GM12878 (cell line): ENCODE results near the gene AHNAK. TPM values are rescaled to one million over a fixed set of nuclear protein-coding genes. Genes with fewer than 3 reads are reported as not detected.

ENCODE experiments used
- ATAC-seq: fragments of 200-7000 bp; cut with Tn5 transposase; 3 replicates; pipeline ENCODE4 v1.9.1; 2020; ENCODE audit warnings: mild to moderate bottlenecking, moderate library complexity
- BruUV-seq: library from RNA; stranded (reverse); fragments of 400-500 nt; replicated peaks from 2 replicates; lab custom pipeline; 2021; lab: Mats Ljungman, UMichigan
- CTCF ChIA-PET: fragments of 300-600 bp; sonication (Branson Sonifier 250); formaldehyde crosslinking; extraction: SDS; loops from one replicate; lab custom pipeline; 2021; ENCODE audit warnings: inconsistent platforms; lab: Yijun Ruan, JAX
- POLR2A ChIA-PET: fragments of 350-600 bp; formaldehyde crosslinking; extraction: SDS; loops from one replicate; lab custom pipeline; 2021; ENCODE audit warnings: inconsistent platforms; lab: Charles Lee
- RAD21 ChIA-PET: fragments of 300-600 bp; sonication (Branson Sonifier 250); formaldehyde crosslinking; loops from one replicate; lab custom pipeline; 2023; ENCODE audit warnings: antibody characterized with exemption; ENCODE audit not compliant: unreplicated experiment; lab: Charles Lee
- SMC1A ChIA-PET: fragments of 300-600 bp; sonication (Branson Sonifier 250); formaldehyde crosslinking; loops from one replicate; lab custom pipeline; 2023; ENCODE audit not compliant: unreplicated experiment, uncharacterized antibody; lab: Charles Lee
- DNase-seq: peaks from one replicate; pipeline ENCODE4 v3.0.0-alpha.2; 2011; ENCODE audit warnings: low read depth, low spot score
- FAIRE-seq: peaks from 3 replicates; lab custom pipeline; 2011; peaks lifted over from hg19 to GRCh38; lab: Jason Lieb, UNC
- H2AFZ ChIP-seq: 2 replicates; pipeline ENCODE4 v1.6.0; 2011; ENCODE audit warnings: low read depth, low read length, control low read depth; ENCODE audit not compliant: control insufficient read depth
- H3K27ac ChIP-seq: 2 replicates; pipeline ENCODE4 v1.5.1; 2011; ENCODE audit warnings: control low read depth; ENCODE audit not compliant: control insufficient read depth, insufficient read depth
- H3K27me3 ChIP-seq, 2 experiments: replicated peaks in 1 of 2; 2 replicates each; pipeline versions ENCODE4 v1.6.0 to v1.6.1; 2011; ENCODE audit warnings: low read length in 1 of 2; ENCODE audit not compliant: control insufficient read depth in 2 of 2, insufficient read depth in 2 of 2
- H3K36me3 ChIP-seq, 2 experiments: 2 replicates each; pipeline ENCODE4 v1.5.1; 2011; ENCODE audit warnings: low read length in 1 of 2; ENCODE audit not compliant: control insufficient read depth in 2 of 2, insufficient read depth in 2 of 2
- H3K4me1 ChIP-seq: 2 replicates; pipeline ENCODE4 v1.6.1; 2011; ENCODE audit warnings: mild to moderate bottlenecking, low read length, moderate library complexity, mixed read lengths; ENCODE audit not compliant: control insufficient read depth, insufficient read depth
- H3K4me2 ChIP-seq: 2 replicates; pipeline ENCODE4 v1.6.0; 2011; ENCODE audit warnings: control low read depth; ENCODE audit not compliant: control insufficient read depth, insufficient read depth
- H3K4me3 ChIP-seq: fragments of 200-600 bp; sonication (generic); 2 replicates; pipeline ENCODE4 v1.5.1; 2016
- H3K79me2 ChIP-seq: 2 replicates; pipeline ENCODE4 v1.6.0; 2011; ENCODE audit warnings: low read length; ENCODE audit not compliant: control insufficient read depth, insufficient read depth
- H3K9ac ChIP-seq: 2 replicates; pipeline ENCODE4 v1.8.0; 2011; ENCODE audit warnings: low read length, control low read depth, mixed read lengths; ENCODE audit not compliant: control insufficient read depth, insufficient read depth
- H3K9me3 ChIP-seq: replicated peaks from 3 replicates; pipeline ENCODE4 v1.5.1; 2011; ENCODE audit warnings: mild to moderate bottlenecking, low read length; ENCODE audit not compliant: control insufficient read depth, insufficient read depth
- H4K20me1 ChIP-seq: 2 replicates; pipeline ENCODE4 v1.6.0; 2011; ENCODE audit not compliant: control insufficient read depth, insufficient read depth
- FOXK2 ChIP-seq: fragments of 450-650 bp; IDR thresholded peaks from 2 replicates; pipeline ENCODE4 v1.6.1; 2017; ENCODE audit warnings: mild to moderate bottlenecking, moderate library complexity
- STAT3 ChIP-seq: IDR thresholded peaks from 2 replicates; pipeline ENCODE4 v1.6.1; 2011; ENCODE audit warnings: low read depth, low read length, improper control_type of control experiment
- WGBS: methylation state at CpG from one replicate; pipeline ENCODE4 v1.1.6; 2016; ENCODE audit warnings: low lambda C conversion rate; ENCODE audit not compliant: insufficient replicate concordance, insufficient coverage; ENCODE audit errors: missing lambda C conversion rate; 5-methylcytosine and 5-hydroxymethylcytosine counted together
- in situ Hi-C: fragments of 300-500 bp; cut with MboI; formaldehyde crosslinking; loops from 9 replicates; pipeline ENCODE4 v1.14.3; 2018; ENCODE audit warnings: mixed read lengths
- intact Hi-C: fragments of 100-400 bp; cut with micrococcal nuclease; formaldehyde crosslinking; loops from one replicate; pipeline ENCODE4 v1.14.2; 2022; ENCODE audit not compliant: unreplicated experiment
- polyA plus RNA-seq, 11 experiments: library from polyadenylated mRNA; depleted of rRNA in 4 of 11; unstranded in 6 of 11; stranded (reverse) in 5 of 11; fragments of >200 nt; fragmentation: Nextera tagmentation in 4 of 11; fragmentation: Illumina TruSeq in 1 of 11; extraction: Ambion mirVana in 4 of 11; extraction: Trizol in 1 of 11; gene quantifications; 1 replicate in 1 of 11; 2 replicates in 10 of 11; pipeline versions ENCODE4 v1.2.1 to v1.2.3, GENCODE V29; 2011 to 2016; ENCODE audit warnings: inconsistent platforms in 2 of 11, missing spikeins in 2 of 11, low read depth in 1 of 11
- total RNA-seq, 4 experiments: library from RNA; depleted of rRNA in 3 of 4; stranded (reverse); fragments of >200 nt in 3 of 4; fragmentation: Illumina TruSeq in 1 of 4; extraction: Trizol in 1 of 4; gene quantifications; 2 replicates each; pipeline versions ENCODE4 v1.2.1 to v1.2.3, GENCODE V29; 2013 to 2021
- TF ChIP-seq, protein P1 (sequence below): fragments of 450-650 bp; IDR thresholded peaks from 2 replicates; pipeline ENCODE4 v1.6.1; 2018; ENCODE audit warnings: borderline replicate concordance, mild to moderate bottlenecking; ENCODE audit not compliant: partially characterized antibody

The AHNAK gene
- total and polyA plus RNA-seq, 10 of the 15 experiments (the other 5 are each of a cell fraction or from before 2014, with no cell fraction given) = 0.76 to 90.3 (median 19.4) TPM

DNA sequence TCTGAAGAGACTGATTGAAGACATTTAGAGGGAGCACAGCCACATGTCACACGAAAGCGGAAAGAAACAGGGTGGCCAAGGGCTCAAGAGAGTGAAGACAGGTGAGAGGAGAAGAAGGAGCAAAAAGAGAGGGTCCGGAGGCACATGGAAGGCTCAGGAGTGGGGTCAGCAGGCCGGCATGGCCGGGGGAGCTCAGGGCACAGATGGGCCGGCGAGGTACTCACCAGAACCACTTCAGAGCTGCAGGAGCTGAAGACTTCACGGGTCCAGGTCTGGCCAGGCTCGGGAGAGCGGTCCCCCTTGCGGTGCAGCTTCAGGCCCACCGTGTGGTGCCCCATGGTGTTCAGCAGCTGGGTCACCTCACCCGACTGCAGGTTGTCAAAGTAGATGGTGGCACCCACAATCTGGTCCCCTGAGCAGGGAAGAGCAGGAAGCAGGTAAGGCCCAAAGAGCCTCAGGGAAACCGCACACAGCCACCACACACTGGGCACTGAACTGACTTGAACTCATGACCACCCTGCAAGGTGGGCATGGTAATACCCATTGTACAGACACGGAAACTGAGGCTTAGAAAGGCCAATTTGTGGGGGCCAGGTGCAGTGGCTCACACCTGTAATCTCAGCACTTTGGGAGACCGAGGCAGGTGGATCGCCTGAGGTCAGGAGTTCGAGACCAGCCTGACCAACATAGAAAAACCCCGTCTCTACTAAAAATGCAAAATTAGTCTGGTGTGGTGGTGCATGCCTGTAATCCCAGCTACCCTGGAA lies 11.6 kb downstream of the AHNAK start:
- ChIA-PET SMC1A (no interaction called here), RAD21 (interaction anchor here (1.0 kb wide), 1 partner anchor 110 kb away, joined by 3 read pairs; no protein-coding TSS in a partner anchor), POLR2A (interaction anchor here (0.5 kb wide), 1 partner anchor 335 kb away, joined by 11 read pairs; no protein-coding TSS in a partner anchor), CTCF (interaction anchor here (1.2 kb wide), 1 partner anchor 8 kb away, joined by 4 read pairs; no protein-coding TSS in a partner anchor)
- Histone ChIP-seq H3K4me2 (no peak overlapping the region), H2AFZ (no peak overlapping the region), H3K4me3 (no peak overlapping the region), H3K9me3 (no peaks in the 10 kb centered on the region; the same call in 2 of the 3 replicates), H3K4me1 (peaks cover 18% of the 10 kb centered on the region), H3K79me2 (peaks cover 24% of the 10 kb centered on the region), H3K27ac (no peak overlapping the region), H3K36me3 (peaks cover 6 to 20% of the 10 kb centered on the region in 2 experiments; a peak in 3 of 4 replicates), H3K27me3 (no peaks in the 10 kb centered on the region), H3K9ac (no peak overlapping the region), H4K20me1 (no peaks in the 10 kb centered on the region; the same call in 1 of the 2 replicates)
- ATAC-seq (no peak), FAIRE-seq (no peak), DNase-seq (no peak)
- intact Hi-C loops = no loop called here
- no peak for TF ChIP-seq STAT3
- TF ChIP-seq, protein P1, sequence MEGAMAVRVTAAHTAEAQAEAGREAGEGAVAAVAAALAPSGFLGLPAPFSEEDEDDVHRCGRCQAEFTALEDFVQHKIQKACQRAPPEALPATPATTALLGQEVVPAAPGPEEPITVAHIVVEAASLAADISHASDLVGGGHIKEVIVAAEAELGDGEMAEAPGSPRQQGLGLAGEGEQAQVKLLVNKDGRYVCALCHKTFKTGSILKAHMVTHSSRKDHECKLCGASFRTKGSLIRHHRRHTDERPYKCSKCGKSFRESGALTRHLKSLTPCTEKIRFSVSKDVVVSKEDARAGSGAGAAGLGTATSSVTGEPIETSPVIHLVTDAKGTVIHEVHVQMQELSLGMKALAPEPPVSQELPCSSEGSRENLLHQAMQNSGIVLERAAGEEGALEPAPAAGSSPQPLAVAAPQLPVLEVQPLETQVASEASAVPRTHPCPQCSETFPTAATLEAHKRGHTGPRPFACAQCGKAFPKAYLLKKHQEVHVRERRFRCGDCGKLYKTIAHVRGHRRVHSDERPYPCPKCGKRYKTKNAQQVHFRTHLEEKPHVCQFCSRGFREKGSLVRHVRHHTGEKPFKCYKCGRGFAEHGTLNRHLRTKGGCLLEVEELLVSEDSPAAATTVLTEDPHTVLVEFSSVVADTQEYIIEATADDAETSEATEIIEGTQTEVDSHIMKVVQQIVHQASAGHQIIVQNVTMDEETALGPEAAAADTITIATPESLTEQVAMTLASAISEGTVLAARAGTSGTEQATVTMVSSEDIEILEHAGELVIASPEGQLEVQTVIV = no peak
- no peak for TF ChIP-seq FOXK2
- 84% methylated on average over 18 of the region's 19 CpGs for WGBS
- in situ Hi-C loops = no loop called here
- BruUV-seq = no TSS peak
